BJ (cell line): ENCODE data around the gene ICAM1. TPM values are rescaled to one million over a fixed set of nuclear protein-coding genes. Genes with fewer than 3 reads are reported as not detected.

Source experiments
- CTCF ChIA-PET: fragments of 350-600 bp; formaldehyde crosslinking; extraction: SDS; loops from one replicate; lab custom pipeline; 2021; ENCODE audit warnings: antibody characterized with exemption, inconsistent platforms; lab: Yijun Ruan, JAX
- POLR2A ChIA-PET: fragments of 300-600 bp; sonication (Branson Sonifier 250); formaldehyde crosslinking; extraction: SDS; loops from one replicate; lab custom pipeline; 2021; ENCODE audit warnings: antibody characterized with exemption; lab: Charles Lee
- DNase-seq: peaks from one replicate; pipeline ENCODE4 v3.0.0-alpha.2; 2011; ENCODE audit warnings: low read depth
- H3K27me3 ChIP-seq: 2 replicates; pipeline ENCODE4 v1.6.0; 2011; ENCODE audit warnings: low read length; ENCODE audit not compliant: control insufficient read depth, insufficient read depth
- H3K36me3 ChIP-seq: 2 replicates; pipeline ENCODE4 v1.5.1; 2011; ENCODE audit warnings: low read length; ENCODE audit not compliant: control insufficient read depth, insufficient read depth
- H3K4me3 ChIP-seq: 2 replicates; pipeline ENCODE4 v1.5.1; 2011; ENCODE audit warnings: low read depth, mild to moderate bottlenecking, control low read depth, low read length
- polyA plus RNA-seq: library from polyadenylated mRNA; depleted of rRNA; stranded (reverse); fragments of >200 nt; gene quantifications from 2 replicates; pipeline ENCODE4 v1.2.3, GENCODE V29; 2011
- TF ChIP-seq, protein P1 (sequence below): IDR thresholded peaks from 2 replicates; pipeline ENCODE4 v1.5.1; 2011; ENCODE audit warnings: low read depth, mild to moderate bottlenecking, control low read depth, inconsistent platforms, low read length, moderate library complexity; ENCODE audit not compliant: insufficient read depth

The ICAM1 gene
- polyA plus RNA-seq, 1 experiment, result 55.9 TPM

DNA sequence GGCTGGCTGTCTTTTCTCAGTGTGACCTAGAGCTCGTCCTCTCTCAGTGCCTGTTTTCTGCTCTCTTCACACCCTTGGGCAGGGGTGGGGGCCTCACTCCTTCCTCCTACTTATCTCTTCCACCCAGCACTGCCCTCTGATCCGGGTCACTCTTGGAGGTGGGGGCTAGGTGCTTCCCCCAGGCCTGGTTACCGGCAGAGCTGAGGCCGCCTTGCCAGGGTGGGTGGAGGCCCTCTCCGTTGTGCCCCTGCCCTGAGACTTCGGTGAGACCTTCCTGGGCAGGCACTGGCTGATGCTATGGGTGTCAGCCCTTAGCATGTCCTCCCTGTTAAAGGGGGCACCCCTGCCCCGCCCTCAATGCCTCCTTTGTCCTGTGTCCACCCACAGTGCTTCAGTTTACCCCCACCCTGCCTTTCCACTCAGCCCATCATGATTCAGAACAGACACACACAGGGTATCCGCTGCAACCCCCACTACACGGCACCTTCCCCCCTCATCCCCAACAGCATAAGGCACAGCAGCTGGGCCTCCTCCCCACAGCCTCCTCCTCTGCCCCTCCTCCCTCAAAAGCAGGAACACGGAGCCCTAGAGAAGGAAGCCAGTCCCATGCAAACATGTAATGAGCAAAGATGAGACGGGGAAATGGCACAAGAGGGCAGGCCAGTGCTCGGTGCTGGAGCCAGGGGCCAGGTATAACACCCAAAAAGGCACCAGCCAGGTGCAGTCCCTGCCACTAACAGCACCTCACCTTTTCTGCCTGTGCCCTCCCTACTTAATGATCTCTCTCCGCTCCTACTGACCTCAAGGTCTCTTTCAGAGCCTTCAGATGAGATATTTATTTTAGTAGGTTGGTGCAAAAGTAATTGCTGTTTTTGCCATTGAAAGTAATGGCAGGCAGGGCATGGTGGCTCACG, 28.9 kb downstream of the ICAM1 start:
- CTCF ChIA-PET, result no interaction called here
- no peak for DNase-seq
- H3K27me3 ChIP-seq, result no peaks in the 10 kb centered on the region
- no peaks in the 10 kb centered on the region; the same call in 1 of the 2 replicates for H3K36me3 ChIP-seq
- POLR2A ChIA-PET, result no interaction called here
- H3K4me3 ChIP-seq, result no peak overlapping the region
- TF ChIP-seq, protein P1, sequence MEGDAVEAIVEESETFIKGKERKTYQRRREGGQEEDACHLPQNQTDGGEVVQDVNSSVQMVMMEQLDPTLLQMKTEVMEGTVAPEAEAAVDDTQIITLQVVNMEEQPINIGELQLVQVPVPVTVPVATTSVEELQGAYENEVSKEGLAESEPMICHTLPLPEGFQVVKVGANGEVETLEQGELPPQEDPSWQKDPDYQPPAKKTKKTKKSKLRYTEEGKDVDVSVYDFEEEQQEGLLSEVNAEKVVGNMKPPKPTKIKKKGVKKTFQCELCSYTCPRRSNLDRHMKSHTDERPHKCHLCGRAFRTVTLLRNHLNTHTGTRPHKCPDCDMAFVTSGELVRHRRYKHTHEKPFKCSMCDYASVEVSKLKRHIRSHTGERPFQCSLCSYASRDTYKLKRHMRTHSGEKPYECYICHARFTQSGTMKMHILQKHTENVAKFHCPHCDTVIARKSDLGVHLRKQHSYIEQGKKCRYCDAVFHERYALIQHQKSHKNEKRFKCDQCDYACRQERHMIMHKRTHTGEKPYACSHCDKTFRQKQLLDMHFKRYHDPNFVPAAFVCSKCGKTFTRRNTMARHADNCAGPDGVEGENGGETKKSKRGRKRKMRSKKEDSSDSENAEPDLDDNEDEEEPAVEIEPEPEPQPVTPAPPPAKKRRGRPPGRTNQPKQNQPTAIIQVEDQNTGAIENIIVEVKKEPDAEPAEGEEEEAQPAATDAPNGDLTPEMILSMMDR, result no peak

GRCh38 chr19:10305139-10305806, 34.4 kb downstream of the ICAM1 start:
- POLR2A ChIA-PET, result interaction anchor here (0.6 kb wide), 1 partner anchor 13 kb away, joined by 3 read pairs; no protein-coding TSS in a partner anchor
- no peak for DNase-seq
- CTCF ChIA-PET, result interaction anchor here (0.6 to 1.4 kb wide), 2 partner anchors 36 to 37 kb away, joined by 3 to 5 read pairs; no protein-coding TSS in a partner anchor
- TF ChIP-seq, protein P1, result no peak
- Histone ChIP-seq H3K36me3 (peaks cover 3% of the 10 kb centered on the region; the same call in 1 of the 2 replicates), H3K27me3 (no peaks in the 10 kb centered on the region), H3K4me3 (no peak overlapping the region)

DNA sequence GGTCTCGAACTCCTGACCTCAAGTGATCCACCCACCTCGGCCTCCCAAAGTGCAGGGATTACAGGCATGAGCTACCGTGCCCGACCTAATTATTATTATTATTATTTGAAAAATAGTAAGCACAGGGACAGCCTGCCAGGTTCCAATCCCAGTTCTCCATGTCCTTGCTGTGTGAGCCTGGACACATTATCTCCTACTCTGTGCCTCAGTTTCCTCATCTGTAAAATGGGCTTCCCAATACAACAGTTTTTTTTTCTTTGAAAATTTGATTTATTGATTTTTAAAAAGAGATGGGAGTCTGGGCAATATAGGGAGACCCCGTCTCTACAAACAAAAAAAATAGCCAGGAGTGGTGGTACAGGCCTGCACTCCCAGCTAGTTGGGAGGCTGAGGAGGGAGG, 35.4 kb downstream of the ICAM1 start:
- DNase-seq, result no peak
- H3K36me3 ChIP-seq, result peaks cover 6% of the 10 kb centered on the region; the same call in 1 of the 2 replicates
- POLR2A ChIA-PET, result no interaction called here
- TF ChIP-seq, protein P1, result no peak
- H3K4me3 ChIP-seq, result no peak overlapping the region
- CTCF ChIA-PET, result interaction anchor here (1.4 to 1.5 kb wide), 2 partner anchors 28 to 37 kb away, joined by 3 to 5 read pairs; no protein-coding TSS in a partner anchor
- no peaks in the 10 kb centered on the region for H3K27me3 ChIP-seq

DNA sequence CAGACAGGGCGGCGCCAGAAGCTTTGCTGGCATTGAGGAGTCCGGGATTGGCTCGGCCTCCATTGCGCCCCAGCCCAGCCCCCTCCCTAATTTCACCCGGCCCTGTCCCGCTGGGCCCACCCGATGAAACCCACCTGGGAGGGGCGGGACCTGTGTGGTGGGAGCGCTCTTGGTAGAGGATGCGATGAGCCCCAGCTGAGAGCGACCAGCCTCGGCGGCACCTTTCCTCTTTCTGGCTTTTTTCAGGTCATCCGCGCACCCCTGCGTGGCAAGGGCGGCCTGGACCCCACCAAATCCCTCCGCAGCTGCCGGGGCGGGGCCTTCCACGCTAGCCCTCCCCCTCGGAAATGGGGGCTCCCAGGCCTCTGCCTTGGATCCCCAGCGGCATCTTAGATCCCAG, 38.5 kb downstream of the ICAM1 start, which contains the start of gene ZGLP1:
Gene ZGLP1, minus strand, starts transcription at position 393 of the 400 bp plus-strand sequence.
- ChIA-PET CTCF (no interaction called here), POLR2A (no interaction called here)
- TF ChIP-seq, protein P1, result no peak
- Histone ChIP-seq H3K27me3 (no peaks in the 10 kb centered on the region), H3K4me3 (no peak within 1 kb of the TSS), H3K36me3 (peaks cover 6% of the 10 kb centered on the region; the same call in 1 of the 2 replicates)
- DNase-seq, result no peak
